Hindlimb muscle (tissue), 1 donor: Measurements from ENCODE around the gene PHF19. TPM values are rescaled to one million over a fixed set of nuclear protein-coding genes. Genes with fewer than 3 reads are reported as not detected.

Source experiments
- polyA plus RNA-seq: library from polyadenylated mRNA; unstranded; fragments of 120-200 nt; gene quantifications from one replicate; pipeline ENCODE4 v1.2.1, GENCODE V29; 2013; ENCODE audit not compliant: insufficient read length

Gene PHF19
- polyA plus RNA-seq, 1 donor, result 36.0 TPM

Other genes starting within 250 kb of the PHF19 start
- gene MEGF9, start 162.7 kb downstream of the PHF19 start, polyA plus RNA-seq, result 6.9 TPM
- gene FBXW2, start 83.8 kb downstream of the PHF19 start, polyA plus RNA-seq, result 32.9 TPM
- 20.6 TPM for gene PSMD5, start 34.3 kb downstream of the PHF19 start, polyA plus RNA-seq
- 4.7 TPM for gene TRAF1, start 49.6 kb upstream of the PHF19 start, polyA plus RNA-seq
- gene C5, start 173.1 kb upstream of the PHF19 start, polyA plus RNA-seq, result 6.0 TPM
- 16.4 TPM for gene CNTRL, start 197.8 kb upstream of the PHF19 start, polyA plus RNA-seq